H9 (cell line): Measurements from ENCODE around the gene NUDT16L1. TPM values are rescaled to one million over a fixed set of nuclear protein-coding genes. Genes with fewer than 3 reads are reported as not detected.

Experiments used
- DNase-seq: peaks from one replicate; pipeline ENCODE4 v3.0.0-alpha.2; 2017
- H2AFZ ChIP-seq: one replicate; pipeline ENCODE4 v1.6.1; 2013; ENCODE audit warnings: mild to moderate bottlenecking, low read length, control low read depth, moderate library complexity
- H2AK5ac ChIP-seq: 2 replicates; pipeline ENCODE4 v1.6.1; 2013; ENCODE audit warnings: low read length, control low read depth, mixed read lengths; ENCODE audit not compliant: insufficient read length
- H2BK120ac ChIP-seq: one replicate; pipeline ENCODE4 v1.6.1; 2013; ENCODE audit warnings: low read depth, mild to moderate bottlenecking, low read length, control low read depth, inconsistent platforms; ENCODE audit not compliant: poor library complexity, severe bottlenecking
- H2BK12ac ChIP-seq: 2 replicates; pipeline ENCODE4 v1.6.1; 2013; ENCODE audit warnings: low read length, control low read depth, mixed read lengths, low read depth; ENCODE audit not compliant: insufficient read length
- H2BK15ac ChIP-seq: 2 replicates; pipeline ENCODE4 v1.6.1; 2013; ENCODE audit warnings: low read depth, low read length, control low read depth
- H2BK20ac ChIP-seq: one replicate; pipeline ENCODE4 v1.6.1; 2013; ENCODE audit warnings: low read depth, mild to moderate bottlenecking, low read length, control low read depth, inconsistent platforms; ENCODE audit not compliant: poor library complexity, severe bottlenecking
- H2BK5ac ChIP-seq: 2 replicates; pipeline ENCODE4 v1.6.1; 2013; ENCODE audit warnings: low read length, control low read depth, mixed read lengths; ENCODE audit not compliant: insufficient read length
- H3K14ac ChIP-seq: 2 replicates; pipeline ENCODE4 v1.6.1; 2013; ENCODE audit warnings: low read length, control low read depth; ENCODE audit not compliant: insufficient read depth
- H3K18ac ChIP-seq: 2 replicates; pipeline ENCODE4 v1.6.1; 2013; ENCODE audit warnings: low read depth, mild to moderate bottlenecking, mixed read lengths, low read length, control low read depth; ENCODE audit not compliant: insufficient read length
- H3K23ac ChIP-seq: 2 replicates; pipeline ENCODE4 v1.6.1; 2013; ENCODE audit warnings: low read length, control low read depth, mixed read lengths, low read depth; ENCODE audit not compliant: insufficient read length
- H3K23me2 ChIP-seq: 2 replicates; pipeline ENCODE4 v1.6.1; 2013; ENCODE audit warnings: low read depth, mild to moderate bottlenecking, mixed read lengths, low read length, control low read depth; ENCODE audit not compliant: insufficient read length, poor library complexity, severe bottlenecking
- H3K27ac ChIP-seq: 2 replicates; pipeline ENCODE4 v1.5.1; 2013; ENCODE audit warnings: low read length, control low read depth, mixed read lengths, low read depth; ENCODE audit not compliant: insufficient read length
- H3K27me3 ChIP-seq: 2 replicates; pipeline ENCODE4 v1.6.1; 2013; ENCODE audit warnings: low read length, control low read depth, inconsistent platforms; ENCODE audit not compliant: insufficient read depth
- H3K4ac ChIP-seq: 2 replicates; pipeline ENCODE4 v1.6.1; 2013; ENCODE audit warnings: low read depth, mild to moderate bottlenecking, control low read depth, inconsistent platforms, low read length, moderate library complexity
- H3K4me1 ChIP-seq: 2 replicates; pipeline ENCODE4 v1.6.1; 2013; ENCODE audit warnings: low read length, control low read depth, inconsistent platforms; ENCODE audit not compliant: insufficient read depth
- H3K4me2 ChIP-seq: 2 replicates; pipeline ENCODE4 v1.6.1; 2013; ENCODE audit warnings: low read length, control low read depth, mixed read lengths; ENCODE audit not compliant: insufficient read length, insufficient read depth
- H3K56ac ChIP-seq: 2 replicates; pipeline ENCODE4 v1.6.1; 2013; ENCODE audit warnings: low read depth, mild to moderate bottlenecking, mixed read lengths, low read length, control low read depth; ENCODE audit not compliant: insufficient read length
- H3K79me1 ChIP-seq: 2 replicates; pipeline ENCODE4 v1.6.1; 2013; ENCODE audit warnings: low read depth, mild to moderate bottlenecking, moderate library complexity, low read length, control low read depth, inconsistent platforms; ENCODE audit not compliant: insufficient read depth, poor library complexity, severe bottlenecking
- H3K79me2 ChIP-seq: 2 replicates; pipeline ENCODE4 v1.6.1; 2013; ENCODE audit warnings: low read length, control low read depth, inconsistent platforms; ENCODE audit not compliant: insufficient read depth
- H3K9ac ChIP-seq: 2 replicates; pipeline ENCODE4 v1.6.1; 2013; ENCODE audit warnings: low read length, control low read depth, mixed read lengths; ENCODE audit not compliant: insufficient read length; ENCODE audit errors: extremely low read depth
- H3K9me3 ChIP-seq: one replicate; pipeline ENCODE4 v1.6.1; 2013; ENCODE audit warnings: low read depth, low read length, inconsistent platforms; ENCODE audit not compliant: control insufficient read depth
- H3T11ph ChIP-seq: one replicate; pipeline ENCODE4 v1.6.1; 2013; ENCODE audit warnings: mild to moderate bottlenecking, low read length, control low read depth, inconsistent platforms
- H4K20me1 ChIP-seq: one replicate; pipeline ENCODE4 v1.6.1; 2013; ENCODE audit not compliant: control insufficient read depth, insufficient read length, insufficient read depth
- H4K5ac ChIP-seq: 2 replicates; pipeline ENCODE4 v1.6.1; 2013; ENCODE audit warnings: low read depth, mild to moderate bottlenecking, mixed read lengths, low read length, control low read depth; ENCODE audit not compliant: insufficient read length
- H4K8ac ChIP-seq: replicated peaks from 2 replicates; pipeline ENCODE4 v1.6.1; 2013; ENCODE audit warnings: low read length, control low read depth, mixed read lengths, low read depth; ENCODE audit not compliant: insufficient read length
- H4K91ac ChIP-seq: 2 replicates; pipeline ENCODE4 v1.6.1; 2013; ENCODE audit warnings: low read depth, mild to moderate bottlenecking, moderate library complexity, mixed read lengths, low read length, control low read depth; ENCODE audit not compliant: insufficient read length
- H3K27ac Mint-ChIP-seq, 3 experiments: 2 replicates in 2 of 3; 3 replicates in 1 of 3; pipeline ENCODE4 v1.8.0; 2020 to 2021; ENCODE audit warnings: mixed read lengths in 3 of 3, mild to moderate bottlenecking in 1 of 3, moderate library complexity in 1 of 3
- H3K27me3 Mint-ChIP-seq: 2 replicates; pipeline ENCODE4 v1.8.0; 2021; ENCODE audit warnings: low read depth, mild to moderate bottlenecking, moderate library complexity, mixed read lengths
- H3K36me3 Mint-ChIP-seq, 3 experiments: 2 replicates in 2 of 3; 3 replicates in 1 of 3; pipeline ENCODE4 v1.8.0; 2020 to 2021; ENCODE audit warnings: low read depth in 3 of 3, mixed read lengths in 3 of 3; ENCODE audit not compliant: insufficient read depth in 1 of 3
- H3K4me1 Mint-ChIP-seq, 2 experiments: 2 replicates each; pipeline ENCODE4 v1.8.0; 2020; ENCODE audit warnings: mixed read lengths in 2 of 2
- H3K4me3 Mint-ChIP-seq, 2 experiments: 2 replicates in 1 of 2; 3 replicates in 1 of 2; pipeline ENCODE4 v1.8.0; 2020 to 2021; ENCODE audit warnings: mild to moderate bottlenecking in 2 of 2, mixed read lengths in 2 of 2, moderate library complexity in 1 of 2
- H3K9me3 Mint-ChIP-seq, 2 experiments: 2 replicates in 1 of 2; 3 replicates in 1 of 2; pipeline ENCODE4 v1.8.0; 2020; ENCODE audit warnings: mild to moderate bottlenecking in 2 of 2, mixed read lengths in 2 of 2, moderate library complexity in 1 of 2
- WGBS: extraction: QIAGEN DNeasy Blood & Tissue Kit; methylation state at CpG from one replicate; pipeline ENCODE4 v1.1.7; 2013; ENCODE audit warnings: missing lambda C conversion rate, low lambda C conversion rate, mixed read lengths; ENCODE audit not compliant: insufficient read length; ENCODE audit errors: extremely low coverage; 5-methylcytosine and 5-hydroxymethylcytosine counted together
- total RNA-seq: library from RNA; stranded (reverse); gene quantifications from 2 replicates; pipeline ENCODE4 v1.2.1, GENCODE V29; 2021
- TF ChIP-seq, protein P1 (sequence below): fragments of 200-600 bp; sonication (generic); conservative IDR thresholded peaks from 3 replicates; pipeline ENCODE4 v1.8.0; 2021; ENCODE audit warnings: antibody characterized with exemption, mild to moderate bottlenecking

The NUDT16L1 gene
- total RNA-seq, 1 experiment from 2014 or later: 49.4 TPM

DNA sequence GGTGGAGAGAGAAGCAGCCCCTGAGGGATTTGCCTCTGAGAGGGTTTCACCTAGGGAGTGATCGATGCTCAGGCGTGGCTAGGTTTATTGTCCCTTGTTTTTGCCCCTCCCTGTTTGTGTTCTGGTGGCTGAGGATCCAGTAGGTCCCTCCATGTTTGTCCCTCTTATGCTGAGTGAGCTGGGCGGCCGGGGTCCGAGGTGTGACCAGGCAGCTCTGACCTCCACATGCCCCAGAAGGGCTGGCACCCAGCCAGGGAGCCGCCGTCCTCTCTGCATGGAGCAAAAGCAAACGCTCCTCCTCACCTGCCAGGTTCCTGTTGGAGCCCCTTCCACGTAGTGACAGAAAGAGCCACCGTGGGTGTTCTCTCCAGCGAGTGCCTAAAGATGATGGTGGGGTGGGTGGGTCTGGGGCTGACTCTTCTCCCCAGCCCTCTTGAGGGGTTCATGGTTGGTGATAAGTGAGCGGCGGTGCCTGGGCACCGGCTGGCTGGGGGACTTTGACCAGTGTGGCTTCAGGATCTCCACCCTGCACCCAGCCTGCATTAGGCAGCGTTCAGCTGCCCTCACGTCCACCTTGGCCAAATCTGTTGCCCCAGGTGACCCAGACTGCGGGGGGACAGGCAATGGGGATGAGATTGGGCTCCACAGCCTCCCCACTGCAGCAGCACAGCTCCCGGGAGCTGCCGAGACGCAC, 14.1 kb upstream of the NUDT16L1 start:
- TF ChIP-seq, protein P1, sequence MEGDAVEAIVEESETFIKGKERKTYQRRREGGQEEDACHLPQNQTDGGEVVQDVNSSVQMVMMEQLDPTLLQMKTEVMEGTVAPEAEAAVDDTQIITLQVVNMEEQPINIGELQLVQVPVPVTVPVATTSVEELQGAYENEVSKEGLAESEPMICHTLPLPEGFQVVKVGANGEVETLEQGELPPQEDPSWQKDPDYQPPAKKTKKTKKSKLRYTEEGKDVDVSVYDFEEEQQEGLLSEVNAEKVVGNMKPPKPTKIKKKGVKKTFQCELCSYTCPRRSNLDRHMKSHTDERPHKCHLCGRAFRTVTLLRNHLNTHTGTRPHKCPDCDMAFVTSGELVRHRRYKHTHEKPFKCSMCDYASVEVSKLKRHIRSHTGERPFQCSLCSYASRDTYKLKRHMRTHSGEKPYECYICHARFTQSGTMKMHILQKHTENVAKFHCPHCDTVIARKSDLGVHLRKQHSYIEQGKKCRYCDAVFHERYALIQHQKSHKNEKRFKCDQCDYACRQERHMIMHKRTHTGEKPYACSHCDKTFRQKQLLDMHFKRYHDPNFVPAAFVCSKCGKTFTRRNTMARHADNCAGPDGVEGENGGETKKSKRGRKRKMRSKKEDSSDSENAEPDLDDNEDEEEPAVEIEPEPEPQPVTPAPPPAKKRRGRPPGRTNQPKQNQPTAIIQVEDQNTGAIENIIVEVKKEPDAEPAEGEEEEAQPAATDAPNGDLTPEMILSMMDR: no peak
- Histone ChIP-seq H2AFZ (no peak overlapping the region), H3K23ac (no peak overlapping the region), H3K4me1 (no peaks in the 10 kb centered on the region; the same call in 1 of the 2 replicates), H3K79me1 (no peaks in the 10 kb centered on the region), H3K14ac (no peak overlapping the region), H3K4ac (no peak overlapping the region), H3K27ac (no peak overlapping the region), H3K4me2 (no peak overlapping the region), H2AK5ac (no peak overlapping the region), H2BK12ac (no peak overlapping the region), H3K27me3 (no peaks in the 10 kb centered on the region), H3K9me3 (no peaks in the 10 kb centered on the region), H3K9ac (no peak overlapping the region), H3K18ac (no peak overlapping the region), H2BK120ac (no peak overlapping the region), H3K79me2 (no peaks in the 10 kb centered on the region), H4K5ac (no peak overlapping the region), H2BK5ac (no peak overlapping the region), H3K56ac (no peak overlapping the region), H3K23me2 (no peaks in the 10 kb centered on the region), H4K8ac (no peak overlapping the region), H2BK15ac (no peak overlapping the region), H3T11ph (no peak overlapping the region), H2BK20ac (no peak overlapping the region), H4K91ac (no peak overlapping the region), H4K20me1 (no peaks in the 10 kb centered on the region)
- Mint-ChIP-seq H3K27ac (no peak overlapping the region), H3K36me3 (peaks cover 2 to 26% (median 4%) of the 10 kb centered on the region in 3 experiments; a peak in 5 of 7 replicates), H3K4me3 (no peak overlapping the region), H3K9me3 (no peaks in the 10 kb centered on the region), H3K4me1 (peaks cover 2 to 8% of the 10 kb centered on the region in 2 experiments; a peak in 3 of 4 replicates), H3K27me3 (no peaks in the 10 kb centered on the region)
- no peak for DNase-seq
- no CpG with 5 or more reads among the region's 20 CpGs for WGBS
